WTC11 (cell line): ENCODE measurements around the gene DNAAF3. TPM values are rescaled to one million over a fixed set of nuclear protein-coding genes. Genes with fewer than 3 reads are reported as not detected.

Experiments
- ATAC-seq: fragments of 200-7000 bp; cut with Tn5 transposase; 2 replicates; pipeline ENCODE4 v1.10.0; 2021; ENCODE audit warnings: mild to moderate bottlenecking, moderate library complexity
- CTCF ChIA-PET: fragments of 300-600 bp; sonication (Branson Sonifier 250); formaldehyde crosslinking; loops from one replicate; lab custom pipeline; 2021; ENCODE audit warnings: antibody characterized with exemption; lab: Charles Lee
- POLR2A ChIA-PET: fragments of 350-600 bp; sonication (Branson Sonifier 250); formaldehyde crosslinking; loops from one replicate; lab custom pipeline; 2021; ENCODE audit warnings: antibody characterized with exemption; lab: Charles Lee
- DNase-seq: peaks from one replicate; pipeline ENCODE4 v3.0.0; 2021; ENCODE audit warnings: low spot score
- H3K27ac Mint-ChIP-seq: 2 replicates; pipeline ENCODE4 v1.8.0; 2021; ENCODE audit warnings: mixed read lengths
- H3K27me3 Mint-ChIP-seq: 2 replicates; pipeline ENCODE4 v1.8.0; 2021; ENCODE audit warnings: low read depth, mild to moderate bottlenecking, moderate library complexity, mixed read lengths
- H3K36me3 Mint-ChIP-seq: 2 replicates; pipeline ENCODE4 v1.8.0; 2021; ENCODE audit warnings: mixed read lengths
- H3K4me1 Mint-ChIP-seq: 2 replicates; pipeline ENCODE4 v1.8.0; 2022; ENCODE audit warnings: mixed read lengths
- H3K4me3 Mint-ChIP-seq: 2 replicates; pipeline ENCODE4 v1.8.0; 2021; ENCODE audit warnings: mild to moderate bottlenecking, moderate library complexity, mixed read lengths
- H3K9me3 Mint-ChIP-seq: 2 replicates; pipeline ENCODE4 v1.8.0; 2021; ENCODE audit warnings: mixed read lengths
- FOXK1 ChIP-seq: sonication (generic); formaldehyde crosslinking; IDR thresholded peaks from 2 replicates; pipeline ENCODE4 v1.8.0; 2022; ENCODE audit warnings: mild to moderate bottlenecking, moderate library complexity, missing genetic modification reagents
- FOXP1 ChIP-seq: sonication (generic); formaldehyde crosslinking; IDR thresholded peaks from 2 replicates; pipeline ENCODE4 v1.8.0; 2022; ENCODE audit warnings: missing genetic modification reagents, mild to moderate bottlenecking, moderate library complexity, borderline replicate concordance
- GTF2I ChIP-seq: fragments of 250-450 bp; sonication (Bioruptor Pico); conservative IDR thresholded peaks from 2 replicates; pipeline ENCODE4 v1.4.0; 2021; ENCODE audit warnings: mild to moderate bottlenecking
- HMGA2 ChIP-seq: fragments of 250-450 bp; sonication (Bioruptor Pico); IDR thresholded peaks from 2 replicates; pipeline ENCODE4 v1.4.0; 2021; ENCODE audit warnings: mild to moderate bottlenecking, moderate library complexity
- KAT7 ChIP-seq: sonication (generic); formaldehyde crosslinking; IDR thresholded peaks from 2 replicates; pipeline ENCODE4 v1.8.1; 2023; ENCODE audit warnings: missing genetic modification reagents, mild to moderate bottlenecking, borderline replicate concordance
- MAX ChIP-seq: sonication (generic); formaldehyde crosslinking; IDR thresholded peaks from 2 replicates; pipeline ENCODE4 v1.8.0; 2022; ENCODE audit warnings: mild to moderate bottlenecking, missing genetic modification reagents
- NR2C2 ChIP-seq: sonication (generic); formaldehyde crosslinking; IDR thresholded peaks from 2 replicates; pipeline ENCODE4 v1.8.0; 2022; ENCODE audit warnings: mild to moderate bottlenecking, missing genetic modification reagents
- PRRX2 ChIP-seq: fragments of 250-450 bp; sonication (Bioruptor Pico); IDR thresholded peaks from 2 replicates; pipeline ENCODE4 v1.8.0; 2021; ENCODE audit warnings: mild to moderate bottlenecking
- SMAD3 ChIP-seq: sonication (generic); formaldehyde crosslinking; IDR thresholded peaks from 2 replicates; pipeline ENCODE4 v1.8.0; 2022; ENCODE audit warnings: missing genetic modification reagents, mild to moderate bottlenecking, borderline replicate concordance
- SP1 ChIP-seq: sonication (generic); formaldehyde crosslinking; conservative IDR thresholded peaks from 2 replicates; pipeline ENCODE4 v1.8.1; 2022; ENCODE audit warnings: missing genetic modification reagents
- TCF7 ChIP-seq: sonication (generic); formaldehyde crosslinking; IDR thresholded peaks from 2 replicates; pipeline ENCODE4 v1.8.0; 2022; ENCODE audit warnings: mild to moderate bottlenecking, low read depth, missing genetic modification reagents, moderate library complexity
- TP53 ChIP-seq: sonication (generic); formaldehyde crosslinking; IDR thresholded peaks from 2 replicates; pipeline ENCODE4 v1.8.1; 2023; ENCODE audit warnings: mild to moderate bottlenecking, missing genetic modification reagents
- USF2 ChIP-seq: sonication (generic); formaldehyde crosslinking; IDR thresholded peaks from 2 replicates; pipeline ENCODE4 v1.8.1; 2023; ENCODE audit warnings: mild to moderate bottlenecking, missing genetic modification reagents, moderate library complexity
- ZBTB21 ChIP-seq: sonication (generic); formaldehyde crosslinking; IDR thresholded peaks from 2 replicates; pipeline ENCODE4 v1.8.1; 2023; ENCODE audit warnings: mild to moderate bottlenecking, missing genetic modification reagents, borderline replicate concordance
- ZBTB43 ChIP-seq: sonication (generic); formaldehyde crosslinking; IDR thresholded peaks from 2 replicates; pipeline ENCODE4 v1.8.1; 2023; ENCODE audit warnings: mild to moderate bottlenecking, missing genetic modification reagents
- ZNF121 ChIP-seq: sonication (generic); formaldehyde crosslinking; IDR thresholded peaks from 2 replicates; pipeline ENCODE4 v1.8.0; 2023; ENCODE audit warnings: missing genetic modification reagents
- ZNF232 ChIP-seq: sonication (generic); formaldehyde crosslinking; IDR thresholded peaks from 2 replicates; pipeline ENCODE4 v1.8.0; 2022; ENCODE audit warnings: mild to moderate bottlenecking, missing genetic modification reagents
- ZNF263 ChIP-seq: sonication (generic); formaldehyde crosslinking; IDR thresholded peaks from 2 replicates; pipeline ENCODE4 v1.8.1; 2022; ENCODE audit warnings: low read depth, mild to moderate bottlenecking, moderate library complexity, missing genetic modification reagents
- ZNF396 ChIP-seq: fragments of 250-450 bp; sonication (Bioruptor Pico); IDR thresholded peaks from 2 replicates; pipeline ENCODE4 v1.8.0; 2021; ENCODE audit warnings: mild to moderate bottlenecking, moderate library complexity, borderline replicate concordance
- ZNF416 ChIP-seq: fragments of 250-450 bp; sonication (Bioruptor Pico); IDR thresholded peaks from 2 replicates; pipeline ENCODE4 v1.9.0; 2021; ENCODE audit warnings: mild to moderate bottlenecking, inconsistent platforms
- ZNF532 ChIP-seq: fragments of 250-450 bp; sonication (Bioruptor Pico); IDR thresholded peaks from 2 replicates; pipeline ENCODE4 v1.9.0; 2021; ENCODE audit warnings: mild to moderate bottlenecking, borderline replicate concordance
- ZNF671 ChIP-seq: fragments of 250-450 bp; sonication (Bioruptor Pico); IDR thresholded peaks from 2 replicates; pipeline ENCODE4 v1.8.0; 2021; ENCODE audit warnings: mild to moderate bottlenecking
- total RNA-seq: library from RNA; stranded (reverse); gene quantifications from 3 replicates; pipeline ENCODE4 v1.2.3, GENCODE V29; 2021
- TF ChIP-seq, protein P1 (sequence below): sonication (generic); formaldehyde crosslinking; IDR thresholded peaks from 2 replicates; pipeline ENCODE4 v1.8.1; 2022; ENCODE audit warnings: missing genetic modification reagents, borderline replicate concordance
- TF ChIP-seq, protein P2 (sequence below): fragments of 250-450 bp; sonication (Bioruptor Pico); IDR thresholded peaks from 2 replicates; pipeline ENCODE4 v1.8.0; 2021; ENCODE audit warnings: mild to moderate bottlenecking

The DNAAF3 gene
- total RNA-seq, 1 experiment from 2014 or later, result 4.0 TPM

DNA sequence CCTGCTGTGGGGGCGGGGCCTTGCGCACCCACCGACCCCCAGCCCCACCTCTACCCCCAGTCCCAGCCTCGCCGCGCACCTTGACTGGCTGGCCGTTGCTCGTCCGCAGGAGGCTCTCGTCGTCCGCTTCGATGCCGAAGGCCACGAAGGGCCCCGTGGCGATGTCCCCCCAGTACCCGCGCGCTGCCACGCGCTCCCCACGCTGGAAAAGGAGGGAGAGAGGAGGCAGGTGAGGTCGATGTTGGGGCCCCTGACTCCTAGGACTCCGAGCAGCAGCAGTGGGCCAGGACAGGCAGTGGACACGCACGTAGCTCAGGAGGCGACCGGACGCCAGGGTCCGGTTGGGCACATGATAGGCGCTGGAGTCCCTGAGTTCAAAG, 5.4 kb downstream of the DNAAF3 start:
- Mint-ChIP-seq H3K4me3 (peak overlapping the region; percentile 64), H3K4me1 (peaks cover 24% of the 10 kb centered on the region), H3K9me3 (no peaks in the 10 kb centered on the region), H3K27ac (no peak overlapping the region), H3K27me3 (peaks cover 80% of the 10 kb centered on the region), H3K36me3 (no peaks in the 10 kb centered on the region)
- DNase-seq, result no peak
- CTCF ChIA-PET, result interaction anchor here (0.6 to 4.5 kb wide), 47 partner anchors 8 to 1106 kb away, joined by 3 to 108 read pairs (median 4); partner anchors contain the start of genes EPS8L1, HSPBP1, KMT5C and PPP1R12C
- ATAC-seq, result no peak
- POLR2A ChIA-PET, result interaction anchor here (0.6 to 1.9 kb wide), 6 partner anchors 12 to 280 kb away, joined by 3 to 11 read pairs (median 4); partner anchors contain the start of gene TNNT1
- TF ChIP-seq ZNF416 (CRISPR knock-in tag) (no peak), ZNF121 (peak; percentile 6; the same call in 1 of the 2 replicates), ZBTB21 (0 out of 2 replicates have a peak, but pooled peaks have one; percentile 34), MAX (peak; percentile 28; the same call in 1 of the 2 replicates), SMAD3 (CRISPR knock-in tag) (no peak), ZNF532 (CRISPR knock-in tag) (no peak), SP1 (CRISPR knock-in tag) (peak; percentile 3; the same call in 1 of the 2 replicates), HMGA2 (CRISPR knock-in tag) (no peak), ZNF263 (CRISPR knock-in tag) (no peak), ZNF232 (CRISPR knock-in tag) (no peak), TP53 (peak; percentile 76; the same call in 1 of the 2 replicates), PRRX2 (CRISPR knock-in tag) (no peak)
- TF ChIP-seq, protein P1, sequence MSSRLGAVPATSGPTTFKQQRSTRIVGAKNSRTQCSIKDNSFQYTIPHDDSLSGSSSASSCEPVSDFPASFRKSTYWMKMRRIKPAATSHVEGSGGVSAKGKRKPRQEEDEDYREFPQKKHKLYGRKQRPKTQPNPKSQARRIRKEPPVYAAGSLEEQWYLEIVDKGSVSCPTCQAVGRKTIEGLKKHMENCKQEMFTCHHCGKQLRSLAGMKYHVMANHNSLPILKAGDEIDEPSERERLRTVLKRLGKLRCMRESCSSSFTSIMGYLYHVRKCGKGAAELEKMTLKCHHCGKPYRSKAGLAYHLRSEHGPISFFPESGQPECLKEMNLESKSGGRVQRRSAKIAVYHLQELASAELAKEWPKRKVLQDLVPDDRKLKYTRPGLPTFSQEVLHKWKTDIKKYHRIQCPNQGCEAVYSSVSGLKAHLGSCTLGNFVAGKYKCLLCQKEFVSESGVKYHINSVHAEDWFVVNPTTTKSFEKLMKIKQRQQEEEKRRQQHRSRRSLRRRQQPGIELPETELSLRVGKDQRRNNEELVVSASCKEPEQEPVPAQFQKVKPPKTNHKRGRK (CRISPR knock-in tag), result no peak

- peaks cover 21% of the 10 kb centered on the region for H3K4me1 Mint-ChIP-seq
- CTCF ChIA-PET, result interaction anchor here (0.6 to 4.5 kb wide), 53 partner anchors 9 to 1106 kb away, joined by 3 to 108 read pairs (median 4); partner anchors contain the start of genes EPS8L1, HSPBP1, KMT5C and PPP1R12C
- peak overlapping the region; percentile 64 for H3K4me3 Mint-ChIP-seq
- ATAC-seq (peak; percentile 86), DNase-seq (peak; percentile 100)
- POLR2A ChIA-PET, result interaction anchor here (0.6 to 1.9 kb wide), 6 partner anchors 11 to 279 kb away, joined by 3 to 11 read pairs (median 4); partner anchors contain the start of gene TNNT1
- H3K36me3 Mint-ChIP-seq, result no peaks in the 10 kb centered on the region
- no peaks in the 10 kb centered on the region for H3K9me3 Mint-ChIP-seq
- H3K27ac Mint-ChIP-seq, result no peak overlapping the region
- peaks cover 77% of the 10 kb centered on the region for H3K27me3 Mint-ChIP-seq
- TF ChIP-seq USF2 (CRISPR knock-in tag), result no peak
- no peak for TF ChIP-seq ZNF396
- TF ChIP-seq, protein P2, sequence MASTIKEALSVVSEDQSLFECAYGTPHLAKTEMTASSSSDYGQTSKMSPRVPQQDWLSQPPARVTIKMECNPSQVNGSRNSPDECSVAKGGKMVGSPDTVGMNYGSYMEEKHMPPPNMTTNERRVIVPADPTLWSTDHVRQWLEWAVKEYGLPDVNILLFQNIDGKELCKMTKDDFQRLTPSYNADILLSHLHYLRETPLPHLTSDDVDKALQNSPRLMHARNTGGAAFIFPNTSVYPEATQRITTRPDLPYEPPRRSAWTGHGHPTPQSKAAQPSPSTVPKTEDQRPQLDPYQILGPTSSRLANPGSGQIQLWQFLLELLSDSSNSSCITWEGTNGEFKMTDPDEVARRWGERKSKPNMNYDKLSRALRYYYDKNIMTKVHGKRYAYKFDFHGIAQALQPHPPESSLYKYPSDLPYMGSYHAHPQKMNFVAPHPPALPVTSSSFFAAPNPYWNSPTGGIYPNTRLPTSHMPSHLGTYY (CRISPR knock-in tag), result no peak
- no peak for TF ChIP-seq ZNF671 (CRISPR knock-in tag)
- TF ChIP-seq NR2C2, result no peak
- 0 out of 2 replicates have a peak, but pooled peaks have one; percentile 35 for TF ChIP-seq FOXK1 (CRISPR knock-in tag)
- TF ChIP-seq ZNF263 (CRISPR knock-in tag), result no peak
- no peak for TF ChIP-seq KAT7 (CRISPR knock-in tag)
- no peak for TF ChIP-seq TP53
- no peak for TF ChIP-seq TCF7 (CRISPR knock-in tag)
- TF ChIP-seq ZBTB43 (CRISPR knock-in tag), result no peak
- 0 out of 2 replicates have a peak, but pooled peaks have one; percentile 23 for TF ChIP-seq ZNF232 (CRISPR knock-in tag)
- no peak for TF ChIP-seq GTF2I (CRISPR knock-in tag)
- TF ChIP-seq MAX, result peak; percentile 81; the same call in 1 of the 2 replicates
- TF ChIP-seq FOXP1 (CRISPR knock-in tag), result no peak
These were observed 6.1 kb downstream of the DNAAF3 start for GRCh38 chr19:55160128-55160985.
